K562 (cell line): Measurements from ENCODE around the gene PRELID1.

ENCODE experiments used
- EZH2 ChIP-seq: IDR thresholded peaks from 2 replicates; pipeline ENCODE4 v1.6.1; 2012; ENCODE audit warnings: low read depth, mild to moderate bottlenecking, inconsistent platforms, low read length, borderline replicate concordance
- NR3C1 ChIP-seq: sonication (generic); formaldehyde crosslinking; IDR thresholded peaks from 2 replicates; pipeline ENCODE4 v1.8.1; 2022; ENCODE audit warnings: missing genetic modification reagents
- STAT5A ChIP-seq: IDR thresholded peaks from 2 replicates; pipeline ENCODE4 v1.6.1; 2012; ENCODE audit warnings: low read length, inconsistent platforms, borderline replicate concordance

DNA sequence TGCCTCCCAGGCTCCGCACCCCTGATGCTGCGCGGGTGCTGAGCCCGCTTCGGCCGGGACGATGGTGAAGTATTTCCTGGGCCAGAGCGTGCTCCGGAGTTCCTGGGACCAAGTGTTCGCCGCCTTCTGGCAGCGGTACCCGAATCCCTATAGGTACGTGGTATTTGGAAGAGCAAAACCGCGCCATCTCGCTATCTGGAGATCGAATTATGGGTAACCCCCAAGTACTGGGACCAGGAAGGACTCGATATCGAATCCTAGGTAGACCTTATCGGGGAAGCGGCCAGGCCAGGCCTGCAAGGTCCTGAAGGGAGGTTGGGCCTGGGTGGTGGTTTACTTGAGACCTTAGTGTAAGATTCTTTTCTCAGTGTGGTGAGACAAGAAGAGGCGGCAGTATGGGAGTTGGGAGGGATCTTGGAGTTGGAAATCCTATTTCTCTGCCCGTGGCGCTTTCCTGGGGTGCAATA lies 359 bp downstream of the PRELID1 start:
- TF ChIP-seq EZH2 (no peak), NR3C1 (CRISPR knock-in tag) (no peak), STAT5A (no peak)
